ENCODE measurements around the gene DNAJC22.

Gene DNAJC22

GRCh38 chr12:49338830-49339463 is 7.7 kb upstream of the DNAJC22 start:
- Histone ChIP-seq H3K27me3 (ENCODE audit: insufficient read depth, poor library complexity, severe bottlenecking) (peaks cover 27% of the 10 kb centered on the region), H3K4me1 (ENCODE audit: insufficient read depth, poor library complexity, severe bottlenecking) (no peaks in the 10 kb centered on the region), H3K4me3 (ENCODE audit: severe bottlenecking) (no peak overlapping the region), H3K36me3 (ENCODE audit: low read depth) (no peaks in the 10 kb centered on the region), H3K27ac (ENCODE audit: poor library complexity, severe bottlenecking) (no peak overlapping the region), H3K9me3 (ENCODE audit: severe bottlenecking) (no peaks in the 10 kb centered on the region)
- DNase-seq (ENCODE audit: low spot score) = peak; percentile 13
- no peak for ATAC-seq (ENCODE audit: low read depth)
- no peak for TF ChIP-seq CTCF (IDR thresholded peaks at IDR 0.05; ENCODE audit: poor library complexity, severe bottlenecking)

- Histone ChIP-seq H3K36me3 (ENCODE audit: low read depth) (no peaks in the 10 kb centered on the region), H3K4me1 (ENCODE audit: insufficient read depth, poor library complexity, severe bottlenecking) (no peaks in the 10 kb centered on the region), H3K27ac (ENCODE audit: poor library complexity, severe bottlenecking) (no peak overlapping the region), H3K9me3 (ENCODE audit: severe bottlenecking) (no peaks in the 10 kb centered on the region), H3K4me3 (ENCODE audit: severe bottlenecking) (no peak overlapping the region), H3K27me3 (ENCODE audit: insufficient read depth, poor library complexity, severe bottlenecking) (peaks cover 31% of the 10 kb centered on the region)
- ATAC-seq (ENCODE audit: low read depth) (no peak), DNase-seq (ENCODE audit: low spot score) (peak; percentile 48)
- TF ChIP-seq CTCF (IDR thresholded peaks at IDR 0.05; ENCODE audit: poor library complexity, severe bottlenecking) = no peak
These were observed 7.2 kb upstream of the DNAJC22 start for GRCh38 chr12:49339464-49339861.

GRCh38 chr12:49340095-49340870 is 6.4 kb upstream of the DNAJC22 start:
- no peak for TF ChIP-seq CTCF (IDR thresholded peaks at IDR 0.05; ENCODE audit: poor library complexity, severe bottlenecking)
- no peaks in the 10 kb centered on the region for H3K9me3 ChIP-seq (ENCODE audit: severe bottlenecking)
- ATAC-seq (ENCODE audit: low read depth) = no peak
- peak; percentile 9 for DNase-seq (ENCODE audit: low spot score)
- H3K4me1 ChIP-seq (ENCODE audit: insufficient read depth, poor library complexity, severe bottlenecking) = no peaks in the 10 kb centered on the region
- H3K36me3 ChIP-seq (ENCODE audit: low read depth) = no peaks in the 10 kb centered on the region
- no peak overlapping the region for H3K4me3 ChIP-seq (ENCODE audit: severe bottlenecking)
- no peak overlapping the region for H3K27ac ChIP-seq (ENCODE audit: poor library complexity, severe bottlenecking)
- H3K27me3 ChIP-seq (ENCODE audit: insufficient read depth, poor library complexity, severe bottlenecking) = peaks cover 39% of the 10 kb centered on the region

- Histone ChIP-seq H3K4me1 (ENCODE audit: insufficient read depth, poor library complexity, severe bottlenecking) (no peaks in the 10 kb centered on the region), H3K9me3 (ENCODE audit: severe bottlenecking) (no peaks in the 10 kb centered on the region), H3K27me3 (ENCODE audit: insufficient read depth, poor library complexity, severe bottlenecking) (peaks cover 47% of the 10 kb centered on the region), H3K36me3 (ENCODE audit: low read depth) (no peaks in the 10 kb centered on the region), H3K4me3 (ENCODE audit: severe bottlenecking) (no peak overlapping the region), H3K27ac (ENCODE audit: poor library complexity, severe bottlenecking) (no peak overlapping the region)
- ATAC-seq (ENCODE audit: low read depth) (no peak), DNase-seq (ENCODE audit: low spot score) (peak; percentile 37)
- TF ChIP-seq CTCF (IDR thresholded peaks at IDR 0.05; ENCODE audit: poor library complexity, severe bottlenecking) = no peak
These were observed 5.5 kb upstream of the DNAJC22 start for GRCh38 chr12:49340971-49341776.
